ENCODE data around the gene DEUP1.
"Not testable (repeated sequence)": the region's sequence is repeated elsewhere in the genome, so short reads cannot be mapped to it uniquely, and the experiment has no call there.

DEUP1 gene

DNA sequence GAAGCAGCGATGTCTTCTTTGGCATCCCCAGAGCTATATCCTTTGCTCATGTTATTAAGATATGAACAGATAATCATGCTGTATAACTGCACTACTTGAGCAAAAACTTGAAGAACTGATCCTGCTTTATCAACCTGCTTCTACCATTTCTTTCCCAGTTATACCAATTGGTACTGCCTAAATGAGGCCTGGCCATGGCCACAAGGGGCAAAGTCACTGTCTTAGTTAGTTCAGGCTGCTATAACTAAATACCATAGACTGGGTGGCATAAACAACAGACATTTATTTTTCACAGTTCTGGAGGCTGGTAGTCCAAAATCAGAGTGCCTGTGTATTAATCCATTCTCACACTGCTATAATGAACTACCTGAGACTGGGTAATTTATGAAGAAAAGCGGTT, 37.5 kb downstream of the DEUP1 start:
- DNase-seq, result no peak

DNA sequence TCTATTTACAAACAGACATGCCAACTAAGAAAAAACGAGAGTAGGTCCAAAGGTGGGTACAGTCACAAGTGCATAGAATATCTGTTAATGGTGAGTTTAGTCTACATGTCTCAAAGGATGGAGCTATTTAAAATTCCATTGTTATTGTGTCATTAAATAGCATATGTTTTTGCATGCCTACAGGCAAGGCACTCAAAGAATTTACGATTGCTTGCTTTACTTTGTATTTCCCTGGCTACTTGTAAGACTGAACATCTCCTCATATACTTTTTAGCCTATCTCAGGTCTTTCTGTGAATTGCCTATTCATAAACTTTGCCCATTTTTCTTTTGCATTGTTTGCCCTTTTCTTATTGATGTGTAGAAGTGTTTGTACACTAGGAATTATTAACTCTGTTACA, 39.7 kb downstream of the DEUP1 start:
- no peak for DNase-seq

DNA sequence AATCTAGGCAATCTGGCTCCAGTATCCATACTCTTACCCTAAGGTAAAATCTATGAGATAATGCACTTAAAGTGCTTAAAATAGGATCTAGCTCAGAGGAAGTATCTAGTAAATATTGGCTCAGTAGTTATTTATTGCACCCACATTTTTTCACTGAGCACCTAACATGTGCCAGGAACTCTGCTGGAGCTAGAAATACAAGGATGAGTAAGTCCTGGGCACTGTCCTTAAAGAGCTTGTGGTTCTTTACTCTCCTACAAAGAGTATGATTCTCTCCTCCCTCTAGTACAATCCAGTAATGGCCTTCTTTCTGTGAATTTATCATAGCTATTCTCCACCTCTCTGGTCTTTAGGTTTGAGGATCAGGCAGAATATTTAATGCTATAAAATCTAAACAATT, 59.2 kb downstream of the DEUP1 start:
- DNase-seq, result no peak

DNA sequence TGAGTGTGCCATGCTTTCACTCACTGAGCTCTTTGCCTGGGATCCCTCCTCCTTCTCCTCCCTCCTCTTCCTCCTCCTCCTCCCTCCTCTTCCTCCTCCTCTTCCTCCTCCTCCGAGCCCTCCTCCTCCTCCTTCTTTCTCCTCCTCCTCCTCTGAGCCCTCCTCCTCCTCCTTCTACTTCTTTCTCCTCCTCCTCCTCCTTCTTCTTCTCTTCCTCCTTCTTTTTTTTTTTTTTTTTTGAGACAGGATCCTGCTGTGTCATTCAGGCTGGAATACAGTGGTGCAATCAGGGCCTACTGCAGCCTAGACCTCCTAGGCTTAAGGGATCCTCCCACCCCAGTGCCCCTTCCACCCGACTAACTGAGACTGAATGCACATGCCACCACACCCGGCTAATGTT, 62.3 kb downstream of the DEUP1 start:
- DNase-seq, result no peak

DNA sequence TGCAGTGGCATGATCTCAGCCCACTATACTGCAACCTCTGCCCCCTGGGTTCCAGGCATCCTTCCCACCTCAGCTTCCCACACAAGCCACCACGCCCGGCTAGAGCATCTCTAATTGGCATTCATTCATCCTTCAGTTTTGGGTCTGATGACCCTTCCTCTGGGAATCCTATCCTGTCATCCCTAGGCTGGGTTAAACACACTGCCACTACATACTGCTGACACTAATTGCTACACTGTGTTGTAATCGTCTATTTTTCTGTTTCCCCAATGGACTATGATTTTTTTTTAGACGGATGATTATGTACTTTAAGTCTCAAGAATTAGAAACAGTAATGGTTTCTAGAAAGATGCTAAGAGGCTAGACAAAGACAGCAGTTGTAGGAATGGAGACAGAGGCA, 62.8 kb downstream of the DEUP1 start:
- DNase-seq, result no peak

DNA sequence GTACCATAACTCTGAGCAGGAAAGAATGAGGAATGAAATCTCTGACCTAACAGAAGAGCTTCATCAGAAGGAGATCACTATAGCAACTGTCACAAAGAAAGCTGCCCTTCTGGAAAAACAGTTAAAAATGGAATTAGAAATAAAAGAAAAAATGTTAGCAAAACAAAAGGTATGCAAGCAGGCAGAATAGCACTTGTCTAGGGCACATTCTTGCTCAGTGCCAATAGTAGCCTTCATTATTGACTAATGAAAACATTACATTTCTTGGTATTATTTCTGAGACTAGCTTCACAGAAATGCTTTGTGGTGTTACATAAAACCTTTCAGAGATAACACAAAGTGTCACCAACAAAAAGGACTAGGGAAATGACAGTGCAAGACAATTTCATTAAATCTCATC, 63.9 kb downstream of the DEUP1 start:
- no peak for DNase-seq

DNA sequence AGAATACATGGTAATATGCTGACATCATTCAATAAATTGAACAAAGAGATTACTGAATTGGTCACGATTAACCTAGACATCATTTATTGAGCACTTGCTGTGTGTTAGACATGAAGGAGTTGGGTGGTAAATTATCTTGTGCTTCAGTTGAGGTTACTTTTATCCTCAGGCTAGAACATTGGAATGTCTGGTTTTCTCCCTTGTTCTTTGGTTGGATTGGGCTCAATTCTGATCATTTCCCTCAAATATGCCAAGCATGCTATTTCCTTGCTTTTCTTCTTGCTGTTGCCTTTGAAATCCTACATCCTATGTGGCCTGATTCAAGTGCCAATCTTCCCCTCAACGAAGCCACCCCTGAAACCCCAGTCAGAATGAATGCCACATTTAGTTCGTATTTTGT, 65.8 kb downstream of the DEUP1 start:
- DNase-seq, result no peak

DNA sequence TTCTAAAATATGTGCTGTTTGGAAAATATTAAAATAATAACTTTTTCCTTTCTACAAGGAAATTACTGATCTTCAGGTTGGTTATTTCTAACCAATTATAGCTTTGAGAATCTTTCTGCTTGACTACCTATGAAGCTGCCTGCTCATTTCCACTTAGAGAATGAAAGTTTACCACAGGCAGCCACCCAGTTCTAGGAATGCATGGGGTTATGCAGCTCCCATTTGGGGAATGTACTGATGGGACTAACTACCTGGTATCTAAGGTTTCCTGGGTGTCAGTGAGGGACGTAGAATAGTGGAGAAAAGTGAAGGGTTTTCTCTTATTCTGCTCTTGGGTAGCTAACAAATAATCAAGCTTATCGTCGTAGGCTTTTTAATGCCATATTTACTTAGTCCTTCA, 73.4 kb downstream of the DEUP1 start:
- no peak for DNase-seq

DNA sequence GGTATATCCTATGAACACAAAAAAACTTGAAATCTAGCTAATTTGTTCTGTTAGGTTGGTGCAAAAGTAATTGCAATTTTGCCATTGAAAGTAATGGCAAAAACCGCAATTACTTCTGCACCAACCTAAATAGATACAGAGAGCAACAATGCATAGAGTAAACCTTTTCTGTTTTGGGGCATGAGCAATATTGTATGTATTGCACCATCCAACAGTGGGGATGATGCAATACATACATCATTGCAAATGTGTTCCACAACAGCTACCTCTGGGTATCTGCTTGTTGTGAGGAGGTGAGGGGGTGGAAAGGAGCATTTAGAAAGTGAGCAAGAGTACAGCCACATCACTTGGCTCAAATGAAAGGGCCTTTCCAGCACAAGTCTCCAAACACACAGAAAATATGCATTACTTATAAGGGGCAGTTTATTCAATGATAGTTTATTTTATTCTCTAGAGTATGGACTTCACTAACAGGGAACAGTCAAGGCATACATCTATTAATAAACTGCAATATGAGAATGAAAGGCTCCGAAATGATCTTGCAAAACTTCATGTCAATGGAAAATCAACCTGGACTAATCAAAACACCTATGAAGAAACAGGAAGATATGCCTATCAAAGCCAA, 77.3 kb downstream of the DEUP1 start:
- DNase-seq, result no peak

DNA sequence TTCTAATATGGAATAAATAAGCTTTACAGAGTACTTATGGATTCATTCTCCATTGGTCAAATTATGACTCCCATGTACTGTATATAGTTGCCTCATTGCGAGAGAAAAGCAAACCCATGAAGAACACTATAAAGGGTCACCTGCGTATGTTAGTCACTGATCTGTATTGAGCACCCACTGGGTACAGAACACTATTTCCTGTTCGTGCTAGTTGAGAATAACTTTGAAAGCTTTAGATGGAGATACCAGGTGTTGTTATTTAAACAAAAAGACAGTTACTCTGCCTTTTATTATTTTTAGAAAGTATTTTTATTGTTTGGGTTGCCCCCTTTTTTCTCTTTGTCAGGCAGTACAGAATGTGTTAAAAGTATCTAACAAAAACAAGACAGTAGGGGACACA, 79.9 kb downstream of the DEUP1 start:
- DNase-seq, result no peak

DNA sequence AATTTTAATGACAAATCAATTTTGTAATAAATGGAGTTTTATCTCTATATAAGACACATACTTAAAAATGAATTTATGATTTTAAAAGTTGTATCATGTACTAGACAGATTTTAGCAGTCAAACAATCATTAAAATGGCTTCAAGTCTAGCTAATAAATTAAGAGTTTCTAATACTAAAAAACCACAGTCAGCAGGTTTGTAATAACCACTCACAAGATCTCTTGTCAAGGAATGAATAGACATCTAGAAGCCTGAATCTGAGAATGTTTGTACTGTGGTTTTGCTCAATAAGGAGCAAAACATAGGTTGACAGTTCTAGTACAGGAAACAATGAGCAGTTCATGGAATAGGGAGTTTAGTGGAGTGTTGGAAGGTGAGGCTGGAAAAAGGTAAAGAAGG, 81.2 kb downstream of the DEUP1 start:
- DNase-seq, result no peak

DNA sequence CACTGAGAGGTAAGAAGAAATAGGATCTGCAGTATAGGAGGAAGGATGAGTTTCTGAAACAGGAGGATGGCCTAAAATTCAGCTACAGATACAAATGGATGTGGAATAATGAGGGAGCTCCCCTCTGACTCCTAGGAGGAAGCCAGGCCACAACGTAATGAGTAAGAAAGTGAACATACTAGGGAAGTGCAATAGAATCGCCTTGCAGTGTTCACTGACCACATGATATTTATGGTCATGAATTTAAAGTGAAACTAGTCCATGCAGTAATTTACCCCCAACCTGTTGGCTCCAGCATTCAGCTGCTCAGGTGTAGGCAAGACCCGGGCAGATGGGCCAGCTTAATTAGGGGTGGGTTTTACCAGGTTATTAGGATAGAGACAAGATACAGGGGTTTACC, 101.7 kb downstream of the DEUP1 start:
- DNase-seq, result no peak

DNA sequence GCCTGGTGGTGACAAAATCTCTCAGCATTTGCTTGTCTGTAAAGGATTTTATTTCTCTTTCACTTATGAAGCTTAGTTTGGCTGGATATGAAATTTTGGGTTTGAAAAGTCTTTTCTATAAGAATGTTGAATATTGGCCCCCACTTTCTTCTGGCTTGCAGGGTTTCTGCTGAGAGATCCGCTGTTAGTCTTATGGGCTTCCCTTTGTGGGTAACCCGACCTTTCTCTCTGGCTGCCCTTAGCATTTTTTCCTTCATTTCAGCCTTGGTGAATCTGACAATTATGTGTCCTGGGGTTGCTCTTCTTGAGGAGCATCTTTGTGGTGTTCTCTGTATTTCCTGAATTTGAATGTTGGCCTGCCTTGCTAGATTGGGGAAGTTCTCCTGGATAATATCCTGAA, 112.7 kb downstream of the DEUP1 start:
- not testable (repeated sequence) for DNase-seq

DNA sequence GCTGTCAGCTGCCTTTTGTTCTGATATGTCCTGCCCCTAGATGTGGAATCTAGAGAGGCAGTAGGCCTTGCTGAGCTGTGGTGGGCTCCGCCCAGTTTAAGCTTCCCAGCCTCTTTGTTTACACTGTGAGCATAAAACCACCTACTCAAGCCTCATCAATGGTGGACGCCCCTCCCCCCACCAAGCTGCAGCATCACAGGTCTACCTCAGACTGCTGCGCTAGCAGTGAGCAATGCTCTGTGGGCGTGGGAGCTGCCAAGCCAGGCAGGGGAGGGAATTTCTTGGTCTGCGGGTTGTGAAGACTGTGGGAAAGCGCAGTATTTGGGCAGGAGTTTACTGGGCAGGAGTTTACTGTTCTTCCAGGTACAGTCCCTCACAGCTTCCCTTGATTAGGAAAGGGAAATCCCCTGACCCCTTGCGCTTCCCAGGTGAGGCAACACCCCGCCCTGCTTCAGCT, 114.1 kb downstream of the DEUP1 start:
- no peak for DNase-seq

DNA sequence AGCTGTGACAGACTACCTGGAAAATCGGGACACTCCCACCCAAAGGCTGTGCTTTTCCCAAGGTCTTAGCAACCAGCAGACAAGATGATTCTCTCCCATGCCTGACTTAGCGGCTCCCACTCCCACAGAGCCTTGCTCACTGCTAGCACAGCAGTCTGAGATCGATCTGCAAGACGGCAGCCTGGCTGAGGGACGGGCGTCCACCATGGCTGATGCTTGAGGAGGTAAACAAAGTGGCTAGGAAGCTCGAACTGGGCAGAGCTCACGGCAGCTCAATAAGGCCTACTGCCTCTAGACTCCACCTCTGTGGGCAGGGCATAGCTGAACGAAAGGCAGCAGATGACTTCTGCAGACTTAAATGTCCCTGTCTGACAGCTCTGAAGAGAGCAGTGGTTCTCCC, 127.7 kb downstream of the DEUP1 start:
- DNase-seq, result no peak

DNA sequence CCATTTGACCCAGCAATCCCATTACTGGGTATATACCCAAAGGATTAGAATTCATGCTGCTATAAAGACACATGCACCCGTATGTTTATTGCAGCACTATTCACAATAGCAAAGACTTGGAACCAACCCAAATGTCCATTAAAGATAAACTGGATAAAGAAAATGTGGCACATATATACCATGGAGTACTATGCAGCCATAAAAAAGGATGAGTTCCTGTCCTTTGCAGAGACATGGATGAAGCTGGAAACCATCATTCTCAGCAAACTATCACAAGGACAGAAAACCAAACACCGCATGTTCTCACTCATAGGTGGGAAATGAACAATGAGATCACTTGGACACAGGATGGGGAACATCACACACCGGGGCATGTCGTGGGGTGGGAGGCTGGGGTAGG, 133.1 kb downstream of the DEUP1 start:
- not testable (repeated sequence) for DNase-seq

DNA sequence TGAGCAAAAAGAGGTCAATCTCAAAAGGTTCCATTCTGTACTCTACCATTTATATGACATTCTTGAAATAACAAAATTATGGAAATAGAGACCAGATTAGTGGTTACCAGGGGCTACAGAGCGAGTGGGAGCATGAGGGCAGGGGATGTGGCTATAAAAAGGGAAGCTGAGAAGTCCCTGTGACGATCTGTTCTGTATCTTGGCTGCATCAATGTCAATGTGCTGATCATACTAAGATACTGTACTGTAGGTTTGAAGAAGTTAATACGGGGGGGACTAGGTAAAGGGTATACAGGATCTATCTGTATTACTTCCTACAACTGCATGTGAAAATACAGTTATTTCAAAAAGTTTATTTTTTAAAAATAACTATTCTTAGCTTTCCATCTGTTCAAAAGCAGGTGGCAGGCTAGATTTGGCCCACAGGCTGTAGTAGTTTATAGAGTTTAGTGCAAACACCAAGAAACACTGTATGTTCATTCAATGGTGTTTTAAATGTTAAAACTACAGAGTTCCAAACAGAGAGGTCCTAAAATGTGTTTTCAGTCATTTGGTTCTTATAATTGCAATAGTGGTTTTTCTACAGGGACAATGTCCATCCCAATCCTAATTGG, 134.5 kb downstream of the DEUP1 start:
- no peak for DNase-seq

DNA sequence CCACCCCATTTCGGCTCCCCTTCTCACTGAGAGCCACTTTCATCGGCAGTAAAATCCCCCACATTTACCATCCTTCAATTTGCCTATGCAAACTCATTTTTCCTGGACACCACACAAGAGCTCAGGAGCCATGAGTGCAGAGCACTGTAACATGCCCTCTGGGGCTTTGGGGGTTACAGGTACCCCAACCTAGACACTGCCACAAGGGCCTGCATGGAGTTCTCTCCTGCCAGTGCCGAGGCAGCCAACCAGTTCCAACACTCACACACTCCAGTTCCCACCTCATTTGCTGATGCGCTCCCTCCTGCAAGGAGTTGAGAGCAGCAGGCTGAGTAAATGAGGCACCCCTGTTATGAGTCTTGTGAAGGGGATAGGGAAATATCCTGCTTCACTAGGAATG, 136.5 kb downstream of the DEUP1 start:
- no peak for DNase-seq

DNA sequence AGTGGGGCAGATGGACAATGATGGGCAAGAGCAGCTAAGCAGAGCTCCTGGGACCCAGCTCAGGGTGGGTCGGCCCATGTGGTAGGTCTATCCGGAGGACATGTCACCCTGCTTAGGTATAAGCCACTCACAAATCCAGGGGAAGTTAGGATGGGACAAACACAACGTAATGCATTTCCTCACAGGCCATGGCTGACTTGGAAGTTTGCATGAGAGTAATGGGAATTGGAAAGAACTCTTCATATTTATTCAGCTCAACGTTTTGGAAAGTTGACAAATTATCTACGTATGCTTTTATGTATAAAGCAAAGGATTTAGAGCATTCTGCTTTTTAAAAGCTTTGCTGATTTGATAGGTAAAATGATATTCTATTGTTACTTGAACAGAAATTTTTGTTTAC, 137.7 kb downstream of the DEUP1 start:
- no peak for DNase-seq

DNA sequence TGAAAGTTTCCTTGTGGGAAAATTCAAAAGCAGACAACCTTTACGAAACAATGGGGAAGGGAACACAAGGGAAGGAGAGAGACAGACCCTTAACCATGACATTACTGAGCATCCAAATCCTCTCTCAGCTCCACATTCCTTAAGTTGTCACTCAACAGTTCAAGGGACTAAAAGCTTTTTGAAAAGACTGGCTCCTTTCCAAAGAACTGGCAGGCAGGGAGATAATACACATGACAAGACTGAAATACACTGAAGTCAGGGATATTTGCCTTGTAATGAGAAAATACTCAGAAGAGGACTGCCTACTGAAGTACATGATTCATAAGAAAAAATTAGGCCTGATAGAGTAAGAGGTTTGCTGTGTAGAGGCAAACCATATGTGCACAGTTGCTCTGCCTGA, 143.6 kb downstream of the DEUP1 start:
- no peak for DNase-seq

DNA sequence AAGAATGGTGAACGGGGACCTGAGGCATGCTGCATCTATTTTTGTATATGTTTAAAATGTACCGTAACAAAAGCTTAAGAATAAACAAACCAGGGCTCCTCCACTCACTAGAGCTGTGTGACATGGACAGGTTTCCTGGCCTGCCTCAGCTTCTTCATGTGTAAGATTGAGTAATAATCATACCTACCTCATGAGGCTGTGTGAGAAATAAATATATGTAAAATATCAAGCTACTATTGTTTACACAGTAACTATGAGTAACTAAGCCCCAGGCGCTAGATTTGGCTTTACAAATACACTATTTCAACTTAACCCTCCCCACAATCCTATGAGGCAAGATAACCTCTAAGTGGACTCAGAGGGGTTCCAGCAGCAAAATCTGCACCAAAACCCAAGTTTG, 146.3 kb downstream of the DEUP1 start:
- no peak for DNase-seq

DNA sequence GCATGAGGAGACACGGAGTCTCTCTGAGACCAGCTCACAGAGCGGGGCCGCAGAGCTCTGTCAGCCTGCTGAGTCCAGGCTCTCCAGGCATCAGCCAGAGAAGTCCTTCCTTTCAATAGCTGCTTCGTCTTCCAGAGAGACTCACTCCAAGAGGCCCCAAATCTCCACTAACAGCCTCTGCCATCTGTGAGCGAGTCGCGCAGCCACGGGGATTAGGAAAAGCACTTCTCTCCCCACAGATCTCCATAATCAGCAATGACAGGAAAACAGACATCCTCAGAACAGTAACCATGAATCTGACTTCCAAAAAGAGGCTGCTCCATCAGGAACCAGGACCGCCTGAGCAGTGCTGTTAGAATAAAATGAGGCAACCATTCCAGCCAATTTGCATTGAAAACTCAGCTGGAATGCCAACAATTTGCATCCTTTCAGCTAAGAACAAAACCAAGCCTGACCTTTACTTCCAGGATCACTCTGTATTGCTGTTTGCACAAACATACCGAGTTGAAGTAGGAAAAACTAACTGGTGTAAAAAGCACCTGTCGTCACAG, 147.2 kb downstream of the DEUP1 start:
- no peak for DNase-seq

DNA sequence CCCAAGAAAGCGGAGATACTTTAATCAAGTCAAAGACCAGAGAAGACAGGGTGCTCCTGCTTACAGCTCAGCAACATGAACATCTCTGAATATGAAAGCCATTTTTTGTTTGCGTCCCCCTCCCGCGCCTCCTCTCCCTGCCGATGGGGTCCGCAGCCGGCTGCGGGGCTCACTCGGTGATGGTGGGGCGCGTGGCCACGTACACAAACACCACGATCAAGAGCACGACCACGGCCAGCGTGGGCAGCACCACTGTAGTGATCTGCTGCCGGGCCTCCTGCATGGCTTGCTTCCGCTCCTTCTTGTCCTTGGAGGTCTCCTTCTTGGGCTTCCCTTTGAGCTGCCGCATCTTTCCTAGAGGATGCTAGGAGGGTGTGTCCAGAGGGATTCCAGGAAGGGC, 148.3 kb downstream of the DEUP1 start:
- no peak for DNase-seq

DNA sequence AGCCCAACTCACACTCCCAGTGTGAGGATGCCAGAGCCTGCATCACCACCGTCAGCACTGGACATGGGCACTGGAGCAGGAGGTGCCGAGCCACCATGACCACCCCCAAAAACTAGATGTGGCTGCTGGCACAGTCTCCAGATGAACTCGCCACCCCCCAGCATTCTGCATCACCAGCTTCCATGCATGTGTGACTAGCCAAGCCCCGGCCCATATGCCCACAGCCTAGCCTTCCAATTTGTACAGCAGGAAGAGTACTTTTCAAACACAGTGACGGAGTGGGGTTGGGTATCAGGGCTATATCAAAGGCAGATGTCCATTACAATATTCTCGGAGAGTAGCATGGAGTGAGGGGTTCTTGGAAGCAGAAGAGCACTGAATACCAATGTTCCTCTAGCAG, 149.7 kb downstream of the DEUP1 start:
- no peak for DNase-seq

DNA sequence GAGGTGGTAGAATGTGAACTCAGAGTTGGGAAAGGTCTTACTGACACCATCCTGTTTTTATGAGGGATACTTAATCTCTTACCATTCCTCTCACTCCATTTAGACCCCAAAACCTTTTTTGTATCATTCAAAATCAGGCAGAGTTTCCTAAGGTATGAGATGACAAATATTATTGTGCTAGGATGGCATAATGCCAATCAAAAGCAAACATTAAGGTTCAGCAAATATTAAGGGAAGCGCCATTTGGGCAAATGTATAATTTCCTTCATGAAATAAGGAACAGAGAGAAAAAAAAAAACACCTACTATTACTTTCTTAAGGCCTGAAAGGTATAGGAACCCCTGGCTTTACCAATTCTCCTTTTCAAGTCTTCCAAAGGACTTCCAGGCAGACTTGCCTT, 150.2 kb downstream of the DEUP1 start:
- no peak for DNase-seq
